NCI-H187 treated with DMSO at 0.1 percent for 48 hours (cell line): Measurements from ENCODE around the gene PTBP2.

Experiments used
- DNase-seq: peaks from one replicate; lab custom pipeline; 2025; lab: John Stamatoyannopoulos, UW

PTBP2 gene

GRCh38 chr1:96721416-96722160 lies at the start of gene PTBP2:
TSS of gene PTBP2 (plus strand) at chr1:96721784. CDS start at chr1:96721865, 81 bp downstream.
- no peak for DNase-seq

GRCh38 chr1:96674915-96675314 lies 46.7 kb upstream of the PTBP2 start:
- DNase-seq = no peak

DNA sequence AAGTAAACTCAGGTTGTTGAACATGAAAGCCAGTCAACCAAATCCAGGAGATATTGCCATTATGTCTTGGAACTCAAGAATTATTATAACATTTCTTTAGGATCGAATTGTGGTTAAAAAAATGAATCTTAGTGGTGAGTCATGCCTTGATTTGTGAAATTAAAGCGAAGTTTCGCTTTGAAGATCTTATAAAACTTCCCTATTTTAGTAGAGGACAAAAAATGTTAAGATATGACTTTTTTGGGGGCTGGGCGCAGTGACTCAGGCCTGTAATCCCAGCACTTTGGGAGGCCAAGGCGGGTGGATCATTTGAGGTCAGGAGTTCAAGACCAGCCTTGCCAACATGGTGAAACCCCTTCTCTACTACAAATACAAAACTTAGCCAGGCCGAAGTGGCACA lies 39.5 kb upstream of the PTBP2 start:
- DNase-seq = no peak

GRCh38 chr1:96683931-96684330 lies 37.7 kb upstream of the PTBP2 start:
- DNase-seq = no peak

DNA sequence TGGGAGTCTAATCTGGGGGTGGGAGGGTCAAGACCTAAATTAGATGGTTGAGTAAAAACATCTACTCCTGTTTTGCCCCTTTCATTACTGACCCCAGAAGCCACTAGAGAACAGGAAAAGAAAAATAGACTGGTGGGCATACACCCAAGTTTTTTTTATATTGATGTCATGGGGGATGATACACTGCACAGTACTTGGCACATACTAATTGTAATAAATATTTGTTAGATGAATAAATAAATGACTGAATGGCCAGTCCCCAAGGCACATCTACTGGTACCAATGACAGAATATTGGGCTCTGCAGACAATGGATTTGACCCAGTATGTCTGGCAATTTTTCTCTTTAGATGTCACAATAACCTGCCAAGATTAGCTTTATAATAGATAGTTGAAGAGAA lies 36.8 kb upstream of the PTBP2 start:
- no peak for DNase-seq

GRCh38 chr1:96688767-96689166 lies 32.8 kb upstream of the PTBP2 start:
- no peak for DNase-seq

GRCh38 chr1:96695954-96696353 lies 25.6 kb upstream of the PTBP2 start:
- DNase-seq = no peak

DNA sequence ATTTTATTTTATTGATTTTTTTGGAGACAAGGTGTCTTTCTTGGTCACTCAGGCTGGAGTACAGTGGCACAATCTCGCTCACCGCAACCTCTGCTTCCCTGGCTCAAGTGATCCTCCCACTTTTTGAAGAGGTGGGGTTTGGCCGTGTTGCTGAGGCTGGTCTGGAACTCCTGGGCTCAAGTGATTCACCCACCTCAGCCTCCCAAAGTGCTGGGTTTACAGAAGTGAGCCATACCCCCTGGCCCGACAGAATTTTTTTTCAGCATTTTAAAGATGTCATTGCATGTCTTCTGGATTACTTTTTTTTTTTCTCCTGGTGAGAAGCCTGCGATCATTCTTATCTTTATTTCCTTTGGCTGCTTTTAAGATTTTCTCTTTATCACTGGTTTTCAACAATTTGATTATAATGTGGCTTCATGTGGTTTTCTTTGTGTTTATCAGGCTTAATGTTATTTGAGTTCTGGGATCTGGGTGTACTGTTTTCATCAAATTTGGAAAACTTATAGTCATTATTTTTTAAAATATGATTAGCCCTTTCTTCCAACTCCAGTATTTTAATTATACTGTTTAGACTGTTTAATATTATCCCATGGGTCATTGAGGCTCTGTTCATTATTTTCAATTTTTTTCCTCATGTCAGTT lies 23.1 kb upstream of the PTBP2 start:
- DNase-seq = no peak

DNA sequence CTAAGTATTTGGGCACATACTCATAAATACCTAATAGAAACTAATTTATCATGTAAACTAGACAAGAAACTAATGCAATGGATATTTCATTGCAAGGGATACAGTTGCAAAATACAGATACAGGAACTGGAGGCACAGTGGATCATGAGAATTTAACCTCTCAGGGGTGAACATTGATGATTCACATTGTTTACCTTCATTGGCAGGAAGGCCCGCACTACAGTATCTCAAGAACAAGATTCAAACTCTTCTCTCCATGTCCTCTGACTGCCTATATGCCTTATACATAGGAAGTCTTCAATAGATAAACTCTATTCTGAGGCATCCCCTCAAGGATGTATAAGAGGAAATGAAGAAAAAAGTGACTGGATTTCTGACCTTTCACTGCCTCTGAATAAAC lies 18.4 kb upstream of the PTBP2 start:
- no peak for DNase-seq

DNA sequence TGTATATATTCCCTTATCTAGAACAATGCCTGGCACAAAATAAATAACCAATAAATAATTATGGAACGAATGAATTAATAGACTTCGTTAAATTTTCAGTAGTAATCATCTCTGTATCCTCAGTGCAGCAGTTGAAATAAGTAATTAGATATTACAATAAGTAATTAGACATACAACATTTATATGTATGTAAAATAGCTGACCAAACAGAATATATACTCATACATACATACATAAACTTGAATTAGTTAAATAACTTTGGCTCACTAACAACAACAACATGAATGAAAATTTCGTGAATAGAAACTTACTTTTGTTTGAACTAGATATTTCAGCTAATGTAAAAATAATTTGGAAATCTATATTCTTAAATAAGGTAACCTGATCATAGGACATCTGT lies 14.6 kb upstream of the PTBP2 start:
- DNase-seq = no peak

DNA sequence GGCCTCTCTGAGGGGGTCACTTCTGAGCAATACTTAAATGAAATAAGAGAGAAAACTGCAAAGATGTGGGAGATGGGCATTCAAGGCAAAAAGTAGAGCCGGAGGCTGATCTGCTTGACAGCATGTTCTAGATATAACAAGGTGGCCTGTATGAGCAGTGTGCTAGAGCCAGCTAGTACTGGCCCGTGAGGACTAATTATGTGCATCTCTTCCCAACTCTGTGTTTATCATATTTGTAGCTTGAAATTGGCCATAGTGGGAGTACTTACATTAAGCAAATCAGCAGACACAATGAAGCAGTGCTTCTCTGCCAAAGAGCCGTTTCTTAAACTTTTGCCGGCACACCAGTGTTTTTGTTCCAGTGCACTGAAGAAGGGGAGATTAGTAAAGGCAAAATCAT lies 13.1 kb upstream of the PTBP2 start:
- DNase-seq = no peak

- no peak for DNase-seq
Observed at GRCh38 chr1:96710708-96711477, 10.7 kb upstream of the PTBP2 start.

DNA sequence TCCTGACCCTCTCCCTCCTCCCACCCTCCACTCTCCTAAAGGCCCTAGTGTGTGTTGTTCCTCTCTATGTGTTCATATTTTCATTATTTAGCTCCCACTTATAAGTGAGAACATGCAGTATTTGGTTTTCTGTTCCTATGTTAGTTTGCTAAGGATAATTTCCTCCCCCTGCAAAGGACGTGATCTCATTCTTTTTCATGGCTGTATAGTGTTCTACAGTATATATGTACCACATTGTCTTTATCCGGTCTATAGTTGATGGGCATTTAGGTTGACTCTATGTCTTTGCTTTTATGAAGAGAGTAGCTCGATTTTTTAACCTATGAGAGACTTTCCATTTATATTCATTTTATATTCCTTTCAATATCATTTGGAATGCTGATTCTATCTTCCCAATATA lies 7.9 kb upstream of the PTBP2 start:
- no peak for DNase-seq

DNA sequence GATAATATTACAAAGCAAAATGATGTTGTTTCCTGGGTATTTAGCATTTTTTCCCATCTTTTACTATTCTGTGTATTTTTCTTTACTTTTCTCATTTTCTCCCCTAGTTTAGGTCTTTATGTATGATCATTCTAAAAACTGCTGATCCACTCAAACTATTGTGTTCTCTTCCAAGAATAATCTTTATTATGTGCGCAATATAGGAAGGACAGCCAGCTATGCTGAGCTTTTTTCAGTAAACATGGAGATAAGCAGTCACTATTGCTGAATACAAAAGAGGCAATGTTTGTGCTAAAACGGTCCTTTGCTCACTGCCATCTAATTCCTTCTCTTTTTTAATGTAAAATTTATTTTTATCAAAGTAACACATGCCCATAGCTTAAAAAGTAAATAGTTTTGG lies 6.7 kb upstream of the PTBP2 start:
- DNase-seq = no peak

- DNase-seq = no peak
Observed at GRCh38 chr1:96715482-96715881, 6.1 kb upstream of the PTBP2 start.

DNA sequence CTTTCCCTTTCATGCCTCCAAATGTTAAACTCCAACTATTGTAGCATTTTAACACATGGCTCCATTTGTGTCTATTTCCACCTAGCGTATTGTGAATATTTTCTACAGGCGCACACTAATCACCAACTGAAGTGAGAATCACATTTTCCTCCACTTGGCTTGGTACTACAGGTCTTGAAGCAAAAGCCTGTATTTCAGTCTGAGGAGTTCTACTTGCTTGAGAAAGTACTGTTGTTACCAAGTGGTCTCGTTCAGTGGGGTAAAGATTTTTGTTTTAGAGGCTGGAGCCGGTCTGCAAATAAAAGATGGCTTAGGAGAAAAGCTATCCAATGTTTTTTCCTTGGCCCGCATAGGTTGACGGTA lies 550 bp upstream of the PTBP2 start:
- no peak for DNase-seq

DNA sequence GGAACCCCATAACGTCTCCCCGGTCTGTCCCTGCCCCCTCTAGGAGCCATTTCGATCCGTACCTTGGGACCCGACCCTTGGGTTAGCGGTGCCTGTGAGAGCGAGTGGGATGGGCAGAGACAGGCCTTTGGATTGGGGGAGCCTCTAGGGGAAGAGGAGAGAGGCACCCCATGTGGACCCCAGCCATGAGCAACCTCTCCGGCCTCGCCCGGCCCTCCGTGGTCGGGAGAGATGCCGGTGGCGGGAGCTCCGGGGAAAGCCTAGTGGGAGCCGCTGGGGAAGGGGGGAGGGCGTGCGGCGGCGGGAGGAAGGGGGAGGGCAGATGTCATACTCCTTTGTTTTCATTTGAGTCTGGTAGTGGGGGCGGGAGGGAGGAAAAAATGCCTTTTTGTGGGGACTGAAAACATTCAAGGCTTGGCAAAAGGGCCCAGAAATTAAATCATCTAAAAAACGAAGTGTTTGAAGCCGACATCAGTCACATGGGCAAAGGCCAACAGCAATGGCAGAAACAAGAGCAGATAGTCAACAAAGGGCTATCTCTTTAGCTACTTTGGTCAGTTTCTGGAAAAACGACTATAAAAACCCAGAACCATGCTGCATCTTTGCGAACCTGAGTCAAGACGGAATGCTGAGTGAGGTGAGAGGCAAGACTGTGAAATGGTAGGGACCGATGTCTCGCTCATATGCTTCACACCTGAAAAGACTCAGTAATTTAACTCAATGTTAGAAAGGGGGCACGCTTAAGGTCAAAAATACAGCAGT lies 758 bp downstream of the PTBP2 start:
- DNase-seq = no peak

- no peak for DNase-seq
Observed at GRCh38 chr1:96722958-96723357, 1.4 kb downstream of the PTBP2 start.

DNA sequence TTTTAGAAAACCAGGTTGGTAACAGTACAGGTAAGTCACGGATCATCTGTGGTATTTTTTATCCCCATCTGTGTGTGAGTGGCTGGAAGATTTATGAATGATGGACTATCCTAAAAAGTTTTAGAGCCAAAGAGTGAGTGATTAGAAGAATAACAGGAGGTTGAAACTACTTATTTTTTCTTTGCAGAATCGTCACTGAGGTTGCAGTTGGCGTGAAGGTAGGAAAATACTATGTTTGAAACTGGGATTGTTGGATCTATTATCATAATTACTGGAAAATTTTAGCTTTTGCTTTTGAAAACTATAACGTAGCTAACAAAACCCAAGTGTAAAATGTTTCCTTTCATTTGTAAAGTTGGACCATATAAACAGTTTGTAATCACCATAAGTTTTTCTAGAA lies 1.8 kb downstream of the PTBP2 start:
- DNase-seq = no peak

- DNase-seq = no peak
Observed at GRCh38 chr1:96723936-96724335, 2.4 kb downstream of the PTBP2 start.

- no peak for DNase-seq
Observed at GRCh38 chr1:96727860-96728259, 6.3 kb downstream of the PTBP2 start.

DNA sequence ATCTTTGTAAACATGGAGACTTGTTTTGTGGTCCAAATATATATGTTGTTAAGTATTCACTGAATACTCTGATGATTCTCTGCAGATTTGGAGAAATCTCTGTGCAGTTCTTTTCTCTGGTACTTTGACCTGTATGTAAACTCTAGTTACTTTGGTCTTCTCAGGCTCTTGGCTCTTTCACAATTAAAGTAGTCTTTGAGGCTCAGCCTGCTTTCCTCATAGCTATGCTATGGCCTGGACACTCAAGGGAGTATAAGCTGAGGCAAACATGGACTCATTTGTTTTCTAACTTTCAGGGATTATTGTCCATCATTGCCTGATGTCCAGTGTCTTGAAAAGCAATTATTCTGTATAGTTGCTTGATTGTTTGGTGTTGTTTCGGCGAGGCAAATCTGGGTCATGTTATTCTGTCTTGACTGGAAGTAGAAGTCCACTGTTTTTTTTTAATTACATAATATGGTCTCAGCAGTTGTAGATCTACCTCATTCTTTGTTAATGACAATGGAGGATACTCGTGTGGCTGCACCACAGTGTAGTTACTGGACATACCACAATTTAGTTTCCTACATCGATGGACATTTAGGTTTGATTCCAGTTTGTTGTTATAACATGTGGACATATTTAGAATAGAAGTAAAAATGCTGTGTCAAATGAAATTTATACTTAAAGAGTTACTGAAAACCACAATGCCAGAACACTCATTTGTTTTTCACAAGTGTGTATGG lies 9.2 kb downstream of the PTBP2 start:
- DNase-seq = no peak
